ENCODE measurements around the gene TMEM95.

Gene TMEM95

DNA sequence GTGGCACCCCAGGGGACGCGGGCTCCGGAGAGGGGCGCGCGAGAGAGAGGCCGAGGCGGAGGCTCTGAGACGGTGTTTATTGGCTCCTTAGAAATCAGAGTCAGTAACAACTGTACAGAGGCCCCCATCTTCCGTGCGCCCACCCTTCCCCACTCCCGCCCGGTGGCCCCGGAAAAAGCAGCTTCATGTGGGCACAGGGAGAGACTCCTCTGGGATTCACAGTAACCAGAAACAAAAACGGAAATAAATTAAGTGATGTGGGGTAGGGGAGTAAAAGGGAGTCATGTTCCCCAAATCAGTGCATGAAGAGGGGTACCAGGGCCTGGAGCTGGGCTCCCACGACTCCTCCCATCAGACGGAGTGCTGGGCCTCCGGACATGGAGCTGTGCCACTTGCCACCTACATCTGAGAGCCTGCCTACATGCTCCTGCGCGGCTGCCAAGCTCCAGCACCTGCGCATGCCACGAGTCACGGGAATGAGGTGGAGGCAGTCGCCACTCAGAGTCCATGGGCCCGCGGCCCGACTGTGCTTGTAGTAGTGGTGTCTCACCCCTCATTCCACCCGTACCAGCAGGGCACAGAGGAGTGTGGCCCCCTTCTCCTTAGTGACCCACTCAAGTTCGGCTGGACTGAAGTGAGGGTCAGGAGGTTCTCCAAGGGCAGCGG is 39.3 kb upstream of the TMEM95 start:
- TF ChIP-seq, protein P1, sequence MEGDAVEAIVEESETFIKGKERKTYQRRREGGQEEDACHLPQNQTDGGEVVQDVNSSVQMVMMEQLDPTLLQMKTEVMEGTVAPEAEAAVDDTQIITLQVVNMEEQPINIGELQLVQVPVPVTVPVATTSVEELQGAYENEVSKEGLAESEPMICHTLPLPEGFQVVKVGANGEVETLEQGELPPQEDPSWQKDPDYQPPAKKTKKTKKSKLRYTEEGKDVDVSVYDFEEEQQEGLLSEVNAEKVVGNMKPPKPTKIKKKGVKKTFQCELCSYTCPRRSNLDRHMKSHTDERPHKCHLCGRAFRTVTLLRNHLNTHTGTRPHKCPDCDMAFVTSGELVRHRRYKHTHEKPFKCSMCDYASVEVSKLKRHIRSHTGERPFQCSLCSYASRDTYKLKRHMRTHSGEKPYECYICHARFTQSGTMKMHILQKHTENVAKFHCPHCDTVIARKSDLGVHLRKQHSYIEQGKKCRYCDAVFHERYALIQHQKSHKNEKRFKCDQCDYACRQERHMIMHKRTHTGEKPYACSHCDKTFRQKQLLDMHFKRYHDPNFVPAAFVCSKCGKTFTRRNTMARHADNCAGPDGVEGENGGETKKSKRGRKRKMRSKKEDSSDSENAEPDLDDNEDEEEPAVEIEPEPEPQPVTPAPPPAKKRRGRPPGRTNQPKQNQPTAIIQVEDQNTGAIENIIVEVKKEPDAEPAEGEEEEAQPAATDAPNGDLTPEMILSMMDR (conservative IDR thresholded peaks at IDR 0.05; ENCODE audit: low read depth) = no peak
- peak overlapping the region; percentile 93 for H3K27ac ChIP-seq
- no peak for DNase-seq (ENCODE audit: low spot score)
- ChIA-PET POLR2A (ENCODE audit: low non-redundant PET) (no interaction called here), CTCF (interaction anchor here (0.6 to 1.0 kb wide), 3 partner anchors 8 to 168 kb away, joined by 3 to 4 read pairs (median 3); no protein-coding TSS in a partner anchor)

DNA sequence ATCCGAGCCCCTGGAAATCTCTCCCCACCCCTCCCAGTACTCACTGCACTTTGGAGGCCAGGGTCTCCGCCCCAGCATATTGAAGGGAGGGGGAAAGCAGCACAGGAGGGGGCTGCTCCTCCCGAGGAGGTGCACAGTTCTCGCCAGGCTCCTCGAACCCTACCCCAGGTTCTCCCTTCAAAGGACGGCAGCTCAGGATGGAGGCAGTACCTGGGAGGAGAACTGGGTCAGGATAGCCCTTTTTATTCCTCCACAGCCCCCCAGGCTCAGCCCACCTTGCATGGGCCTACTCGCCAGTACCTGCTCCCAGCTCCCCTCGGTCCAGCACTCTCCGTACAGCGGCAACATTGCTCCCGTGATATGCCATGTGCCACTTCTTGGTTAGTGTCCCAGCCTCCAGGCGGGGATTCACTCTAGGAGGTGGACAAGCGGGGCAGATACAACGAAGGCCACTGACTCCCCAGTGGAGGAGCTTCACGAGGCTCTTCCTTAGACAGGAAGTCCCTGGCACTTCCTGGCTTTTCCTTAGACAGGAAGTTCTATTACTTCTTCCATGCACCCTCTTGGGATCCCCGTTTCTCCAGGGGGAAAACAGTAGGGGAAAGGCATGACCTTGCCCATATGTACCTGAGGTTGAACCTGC is 37.7 kb upstream of the TMEM95 start:
- DNase-seq (ENCODE audit: low spot score) = no peak
- H3K27ac ChIP-seq = peak overlapping the region; percentile 93
- TF ChIP-seq, protein P1 (conservative IDR thresholded peaks at IDR 0.05; ENCODE audit: low read depth) = no peak
- ChIA-PET POLR2A (ENCODE audit: low non-redundant PET) (no interaction called here), CTCF (interaction anchor here (1.0 kb wide), 1 partner anchor 12 kb away, joined by 3 read pairs; the partner anchor contains the start of gene NEURL4)

DNA sequence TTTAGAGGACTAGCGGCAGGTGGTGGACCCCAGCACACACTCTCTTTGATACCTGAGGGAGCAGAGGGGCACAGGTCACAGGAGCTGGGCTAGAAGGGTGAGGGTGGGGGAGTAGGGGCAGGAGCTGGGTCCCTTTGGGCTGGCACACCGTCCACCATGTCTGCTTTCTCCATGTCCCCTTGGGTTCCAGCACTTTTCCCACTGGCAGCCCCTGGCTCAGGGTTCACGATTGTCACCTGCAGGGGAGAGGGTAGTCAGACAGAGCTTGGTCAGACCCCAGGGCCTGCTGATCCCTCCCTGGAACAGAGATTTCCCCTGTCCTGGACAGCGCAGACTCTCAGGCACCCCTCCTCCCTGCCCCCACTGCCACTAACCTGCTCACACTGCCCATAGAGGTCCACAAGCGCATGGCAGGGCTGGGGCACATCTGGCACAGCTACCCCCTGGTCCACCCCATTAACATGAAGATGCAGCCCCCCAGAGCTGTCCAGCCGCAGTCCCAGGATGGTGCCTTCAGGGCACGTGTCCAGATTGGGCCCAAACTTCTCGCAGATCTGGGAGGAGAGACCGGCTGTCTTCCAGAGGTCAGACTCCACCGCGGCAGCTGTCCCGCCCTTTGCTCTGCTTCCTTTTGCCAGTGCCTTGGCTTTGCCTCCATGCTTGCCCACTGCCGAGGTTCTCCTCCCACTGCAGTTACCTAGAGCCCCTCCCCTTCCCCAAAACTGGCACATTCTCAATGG is 36.7 kb upstream of the TMEM95 start:
- ChIA-PET POLR2A (ENCODE audit: low non-redundant PET) (no interaction called here), CTCF (interaction anchor here (0.6 kb wide), 1 partner anchor 29 kb away, joined by 3 read pairs; no protein-coding TSS in a partner anchor)
- TF ChIP-seq, protein P1 (conservative IDR thresholded peaks at IDR 0.05; ENCODE audit: low read depth) = no peak
- no peak for DNase-seq (ENCODE audit: low spot score)
- H3K27ac ChIP-seq = peak overlapping the region; percentile 93

DNA sequence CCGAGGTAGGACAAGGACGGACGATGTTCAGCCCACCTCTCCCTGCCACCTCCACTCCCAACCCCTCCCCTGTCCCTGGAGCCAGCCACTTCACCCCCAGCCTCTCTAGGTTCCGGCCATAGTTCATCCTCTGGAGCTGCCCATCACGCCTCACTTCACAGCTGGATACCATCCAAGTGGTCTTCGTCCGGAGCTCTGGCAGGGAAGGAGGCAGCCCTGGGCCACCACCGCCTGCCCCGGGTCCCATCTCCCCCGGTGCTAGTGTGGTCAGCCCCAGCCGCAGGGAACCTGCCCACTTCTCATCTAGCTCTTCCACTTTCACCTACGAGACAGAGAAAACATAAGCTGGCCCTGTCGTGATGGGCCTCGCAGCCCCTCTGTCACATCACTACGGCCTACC is 33.5 kb upstream of the TMEM95 start:
- ChIA-PET CTCF (no interaction called here), POLR2A (ENCODE audit: low non-redundant PET) (interaction anchor here (0.6 kb wide), 1 partner anchor 1885 kb away, joined by 3 read pairs; no protein-coding TSS in a partner anchor)
- DNase-seq (ENCODE audit: low spot score) = no peak
- H3K27ac ChIP-seq = peak overlapping the region; percentile 9; the same call in 1 of the 2 replicates
- TF ChIP-seq, protein P1 (conservative IDR thresholded peaks at IDR 0.05; ENCODE audit: low read depth) = no peak

DNA sequence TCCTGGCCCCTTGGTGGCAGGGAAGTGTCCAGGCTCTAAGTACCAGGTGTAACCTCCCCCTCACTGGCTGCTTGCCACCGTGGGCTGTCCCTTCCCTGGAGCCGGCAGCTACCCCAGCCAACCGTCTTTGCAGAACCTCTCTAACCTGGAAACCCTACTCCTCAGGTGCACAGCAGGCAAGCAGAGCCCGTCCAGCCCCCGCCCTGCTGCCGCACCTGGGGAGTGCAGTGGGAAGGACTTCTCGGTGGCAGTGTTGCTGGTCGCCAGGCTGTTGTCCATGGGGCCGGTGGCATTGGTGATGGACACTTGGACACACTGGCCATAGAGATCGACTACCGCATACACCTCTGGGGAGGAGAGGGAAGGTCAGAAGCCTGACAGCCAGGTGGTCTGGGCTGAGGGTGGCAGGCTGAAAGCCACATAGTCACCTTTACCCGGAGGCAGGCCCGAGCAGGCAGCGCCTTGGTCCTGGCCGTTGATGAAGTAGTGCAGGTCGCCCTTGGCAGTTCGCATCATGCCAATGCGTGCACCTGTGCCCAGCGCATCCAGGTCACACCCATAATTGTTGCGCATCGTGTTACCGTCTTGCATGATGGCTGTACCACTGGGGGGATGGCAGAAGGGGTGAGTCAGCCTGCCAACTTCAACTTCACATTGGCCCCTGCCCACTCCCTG is 32.3 kb upstream of the TMEM95 start:
- TF ChIP-seq, protein P1 (conservative IDR thresholded peaks at IDR 0.05; ENCODE audit: low read depth) = no peak
- no peak overlapping the region for H3K27ac ChIP-seq
- ChIA-PET POLR2A (ENCODE audit: low non-redundant PET) (no interaction called here), CTCF (interaction anchor here (0.6 kb wide), 2 partner anchors 94 to 102 kb away, joined by 3 read pairs; no protein-coding TSS in a partner anchor)
- no peak for DNase-seq (ENCODE audit: low spot score)
